HG03571 (cell line): ENCODE measurements around the gene MYO7B.

Experiments used
- ATAC-seq: cut with Tn5 transposase; IDR thresholded peaks from one replicate; pipeline ENCODE4 v1.9.1; 2021; ENCODE audit not compliant: unreplicated experiment

MYO7B gene

DNA sequence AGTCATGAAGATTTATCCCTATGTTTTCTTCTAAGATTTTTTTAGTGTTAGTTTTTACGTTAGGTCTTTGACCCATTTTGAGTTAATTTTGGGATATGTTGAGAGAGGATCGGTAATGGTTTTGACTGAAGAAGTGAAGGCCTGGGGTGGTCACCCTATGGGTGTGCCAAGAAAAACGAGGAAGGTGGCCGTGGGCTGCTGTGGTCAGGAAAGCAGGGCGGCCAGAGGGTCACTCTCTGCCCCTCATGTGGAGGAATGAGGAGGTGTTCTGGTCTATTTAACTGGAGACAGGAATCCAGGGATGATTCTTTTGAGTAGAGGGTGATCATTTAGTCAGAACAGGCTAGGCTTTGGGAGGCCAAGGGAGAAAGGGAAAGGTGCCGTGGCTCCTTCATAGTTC is 50.7 kb downstream of the MYO7B start:
- no peak for ATAC-seq

DNA sequence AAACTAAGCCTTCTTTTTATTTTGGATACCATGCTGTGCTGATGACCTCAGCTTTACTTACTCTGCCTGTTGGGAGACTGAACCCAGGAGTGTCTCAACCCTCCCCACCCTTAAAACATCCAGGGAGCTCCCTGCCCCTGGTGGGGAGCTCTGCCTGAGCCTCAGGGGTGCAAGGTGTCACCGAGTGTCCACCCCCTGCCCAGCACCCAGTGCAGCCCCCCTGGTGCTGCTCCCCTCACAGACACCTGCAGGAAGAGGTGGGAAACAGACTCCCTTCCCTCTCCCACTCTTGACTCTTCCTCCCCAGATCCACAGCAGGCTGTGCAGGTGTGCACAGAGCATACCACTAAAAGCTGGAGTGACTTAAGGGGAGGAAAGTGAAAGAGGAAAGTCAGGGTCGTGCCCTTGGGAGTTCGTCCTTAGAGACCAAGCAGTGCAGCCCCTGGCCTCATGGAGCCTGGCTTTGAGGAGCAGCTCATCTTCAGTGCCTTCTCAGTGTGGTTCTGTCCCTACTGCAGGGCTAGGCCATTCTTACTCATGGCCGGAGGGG is 51.3 kb downstream of the MYO7B start:
- ATAC-seq = no peak

- ATAC-seq = no peak
Measured at GRCh38 chr2:127588241-127588640, 52.8 kb downstream of the MYO7B start.

- no peak for ATAC-seq
Measured at GRCh38 chr2:127589358-127589757, 53.9 kb downstream of the MYO7B start.

- no peak for ATAC-seq
Measured at GRCh38 chr2:127589841-127590240, 54.4 kb downstream of the MYO7B start.

DNA sequence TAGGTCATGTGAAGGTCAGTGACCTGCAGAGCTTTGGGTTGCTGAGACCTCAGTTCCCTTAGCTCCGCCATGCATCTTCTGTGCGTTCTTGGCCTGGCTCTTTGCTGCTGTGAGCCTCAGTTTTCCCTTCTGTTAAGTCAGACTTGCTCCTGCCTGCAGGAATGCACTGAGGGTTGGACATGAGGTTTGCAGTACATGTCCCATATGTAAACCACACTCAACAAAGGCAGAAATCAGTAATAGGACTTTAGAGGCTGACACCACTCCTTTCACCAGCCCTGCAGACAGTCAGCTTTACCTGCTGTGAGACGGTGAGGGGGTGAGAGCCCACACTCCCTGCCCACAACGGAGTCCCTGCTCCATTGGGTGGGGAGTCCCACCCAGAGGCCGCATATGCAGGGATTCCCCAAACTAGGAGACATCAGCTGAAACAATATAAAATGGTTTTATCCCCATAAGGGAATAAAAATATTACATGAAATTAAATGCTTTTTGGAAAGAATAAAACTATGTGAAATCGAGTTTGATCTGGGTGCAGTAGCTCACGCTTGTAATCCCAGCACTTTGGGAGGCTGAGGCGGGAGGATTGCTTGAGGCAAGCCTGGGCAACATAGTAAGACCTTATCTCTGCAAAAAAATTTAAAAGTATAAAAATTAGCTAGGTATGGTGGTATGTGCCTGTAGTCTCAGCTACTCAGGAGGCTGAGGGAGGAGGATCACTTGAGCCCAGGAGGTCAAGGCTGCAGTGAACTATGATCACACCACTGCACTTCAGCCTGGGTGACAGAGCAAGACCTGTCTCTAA is 55.1 kb downstream of the MYO7B start:
- no peak for ATAC-seq

DNA sequence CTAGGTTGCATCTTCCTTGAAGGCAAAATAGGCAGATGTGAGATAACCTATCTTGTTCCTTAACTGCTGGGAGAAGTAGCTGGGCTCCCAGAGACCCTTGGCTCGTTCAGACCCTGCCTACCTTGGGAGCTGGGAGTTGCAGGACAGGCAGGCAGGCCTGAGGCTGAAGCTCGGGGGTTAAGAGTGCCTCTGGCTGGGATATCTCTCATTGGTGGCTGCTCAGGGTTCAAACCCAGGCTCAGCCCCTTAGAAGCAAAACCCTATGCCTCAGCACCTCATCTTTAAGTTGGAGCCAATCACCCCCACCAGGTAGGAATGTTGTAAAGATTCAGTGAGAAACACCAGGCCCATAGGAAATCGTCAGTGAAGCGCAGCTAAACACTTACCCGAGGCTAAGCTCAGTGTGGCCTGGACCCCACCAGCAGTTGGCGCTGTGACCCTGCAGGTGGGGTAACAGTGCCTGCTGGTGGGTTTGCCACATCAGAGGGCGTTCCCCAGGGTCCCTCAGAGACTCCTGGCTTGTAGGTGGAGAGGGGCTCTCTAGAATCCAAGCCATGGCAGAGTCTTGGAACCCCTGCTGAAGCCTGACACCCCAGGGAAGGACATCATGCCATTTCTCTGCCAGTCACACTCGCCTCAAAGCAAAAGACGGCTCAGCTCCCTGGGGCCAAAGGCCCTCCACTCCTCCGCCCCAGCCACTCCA is 55.9 kb downstream of the MYO7B start:
- ATAC-seq = peak; percentile 64

DNA sequence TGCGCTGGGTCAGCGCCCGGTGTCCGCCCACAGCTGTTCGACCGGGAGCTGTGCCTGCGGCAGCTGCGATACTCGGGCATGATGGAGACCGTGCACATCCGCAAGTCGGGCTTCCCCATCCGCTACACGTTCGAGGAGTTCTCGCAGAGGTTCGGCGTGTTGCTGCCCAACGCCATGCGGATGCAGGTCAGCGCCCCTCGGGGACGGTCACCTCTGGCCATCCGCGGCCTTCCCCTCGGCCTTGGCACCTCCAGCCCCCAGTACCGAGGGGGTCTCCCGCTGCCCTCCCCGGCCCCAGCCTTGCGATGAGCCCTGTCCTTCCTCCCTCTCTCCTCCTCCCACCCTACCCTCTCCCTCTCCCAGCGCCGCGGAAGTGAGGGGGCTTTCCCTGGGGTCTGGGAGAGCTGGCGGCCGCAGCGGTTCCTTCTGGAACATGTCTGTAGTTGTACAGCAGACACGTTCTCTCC is 57.3 kb downstream of the MYO7B start:
- no peak for ATAC-seq

DNA sequence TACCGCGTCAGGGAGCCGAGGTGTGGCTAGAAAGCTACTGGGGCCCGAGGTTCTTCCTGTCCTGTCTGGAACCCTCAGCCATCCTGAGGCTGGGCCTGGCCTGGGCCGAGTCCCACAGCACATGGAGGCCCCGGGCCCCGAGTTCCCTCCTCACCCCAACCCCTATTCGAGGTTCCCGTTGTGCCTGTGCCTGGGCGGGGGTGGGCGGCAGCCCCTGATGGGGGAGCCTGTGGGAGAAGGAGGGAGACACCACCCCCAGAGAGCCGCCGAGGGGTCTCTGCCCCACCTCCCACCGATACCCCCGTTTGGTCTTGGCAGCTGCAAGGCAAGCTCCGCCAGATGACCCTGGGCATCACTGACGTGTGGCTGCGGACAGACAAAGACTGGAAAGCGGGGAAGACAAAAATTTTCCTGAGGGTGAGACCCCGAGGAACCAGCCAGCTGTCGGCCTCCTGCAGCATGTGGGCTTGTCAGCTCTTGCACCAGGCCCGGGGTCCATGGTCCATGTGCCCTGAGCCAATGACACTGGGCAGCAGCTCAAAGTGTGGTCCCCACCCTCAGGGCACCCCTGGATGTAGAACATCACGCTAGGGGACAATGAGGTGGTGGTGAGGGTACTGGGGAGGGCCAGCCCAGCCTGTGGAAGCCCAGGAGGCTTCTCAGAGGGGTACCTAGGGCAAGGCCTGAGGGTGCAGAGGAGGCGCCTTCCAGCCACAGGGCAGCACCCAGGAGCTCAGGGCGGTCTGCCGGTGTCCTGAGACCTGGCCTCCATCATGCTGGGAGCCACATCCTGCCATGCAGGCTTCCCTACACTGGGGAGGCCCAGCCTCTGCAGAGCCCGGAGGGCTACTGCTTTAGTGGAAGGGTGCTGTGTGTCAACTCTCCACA is 58.0 kb downstream of the MYO7B start:
- no peak for ATAC-seq

- no peak for ATAC-seq
Measured at GRCh38 chr2:127594116-127594591, 58.7 kb downstream of the MYO7B start.

DNA sequence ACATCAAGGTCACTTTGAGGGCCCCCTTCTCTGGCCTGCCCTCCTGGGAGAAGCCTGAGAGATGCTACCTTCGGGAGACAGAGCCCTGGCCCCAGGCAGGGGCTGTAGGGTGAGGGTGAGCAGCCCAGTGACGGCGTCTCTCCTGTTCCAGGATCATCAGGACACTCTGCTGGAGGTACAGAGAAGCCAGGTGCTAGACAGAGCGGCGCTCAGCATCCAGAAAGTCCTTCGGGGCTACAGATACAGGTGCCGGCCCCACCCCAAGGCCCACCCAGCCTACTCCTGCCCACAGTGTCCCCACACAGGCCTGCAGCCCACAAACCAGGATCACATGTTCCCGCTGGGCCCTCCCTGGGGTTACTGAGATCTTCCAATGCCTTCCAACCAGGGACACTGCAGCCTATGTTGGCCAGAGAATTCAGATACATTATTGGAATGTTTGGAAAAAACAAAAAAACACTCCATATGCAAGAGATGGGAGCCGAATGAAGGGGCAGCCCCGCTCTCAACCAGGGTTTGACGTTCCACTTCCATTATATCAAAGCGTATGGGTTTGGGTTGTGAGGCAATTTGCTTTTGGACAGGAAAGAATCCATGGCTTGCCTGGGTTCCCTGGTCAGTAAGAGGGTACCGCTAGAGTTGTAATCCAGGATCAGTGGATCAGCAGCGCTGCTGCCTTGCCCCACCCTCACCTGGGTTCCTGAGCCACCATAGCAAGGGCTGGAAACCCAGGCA is 61.0 kb downstream of the MYO7B start:
- no peak for ATAC-seq

GRCh38 chr2:127597046-127597983 is 61.8 kb downstream of the MYO7B start:
- no peak for ATAC-seq

DNA sequence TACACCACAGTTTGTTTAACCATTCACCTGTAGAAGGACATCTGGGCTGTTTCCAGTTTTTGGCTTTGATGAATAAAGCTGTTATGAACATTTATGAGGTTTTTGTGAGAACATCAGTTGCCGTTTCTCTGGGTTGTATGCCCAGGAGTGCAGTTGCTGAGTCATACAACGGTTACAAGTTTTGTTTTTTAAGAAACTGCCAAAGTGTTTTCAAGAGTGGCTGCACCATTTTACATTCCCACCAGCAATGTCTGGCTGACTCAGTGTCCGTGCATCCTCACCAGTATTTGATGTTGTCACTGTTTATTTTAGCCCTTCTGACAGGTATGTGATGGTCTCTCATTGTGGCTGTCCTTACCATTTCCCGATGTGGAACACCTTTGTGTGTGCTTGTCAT is 62.5 kb downstream of the MYO7B start:
- no peak for ATAC-seq

DNA sequence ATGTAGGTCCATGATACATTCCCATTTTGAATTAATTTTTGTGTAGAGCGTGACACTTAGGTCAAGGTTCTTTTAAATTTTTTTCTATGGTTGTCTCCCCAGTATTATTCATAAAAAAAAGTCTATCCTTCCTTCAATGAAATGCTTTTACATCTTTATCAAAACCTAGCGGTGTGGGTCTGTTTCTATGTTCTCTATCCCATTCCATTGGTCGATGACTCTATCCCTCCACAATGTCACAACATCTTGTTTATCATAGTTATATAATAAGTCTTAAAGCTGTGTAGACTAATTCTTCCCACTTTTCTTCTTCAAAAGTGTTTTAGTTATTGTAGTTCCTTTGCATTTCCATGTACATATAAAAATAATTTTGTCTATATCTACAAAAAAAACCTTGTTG is 63.2 kb downstream of the MYO7B start:
- no peak for ATAC-seq

- ATAC-seq = no peak
Measured at GRCh38 chr2:127599211-127599610, 63.7 kb downstream of the MYO7B start.

GRCh38 chr2:127604986-127605385 is 69.5 kb downstream of the MYO7B start:
- no peak for ATAC-seq

GRCh38 chr2:127605691-127606263 is 70.3 kb downstream of the MYO7B start:
- ATAC-seq = no peak

DNA sequence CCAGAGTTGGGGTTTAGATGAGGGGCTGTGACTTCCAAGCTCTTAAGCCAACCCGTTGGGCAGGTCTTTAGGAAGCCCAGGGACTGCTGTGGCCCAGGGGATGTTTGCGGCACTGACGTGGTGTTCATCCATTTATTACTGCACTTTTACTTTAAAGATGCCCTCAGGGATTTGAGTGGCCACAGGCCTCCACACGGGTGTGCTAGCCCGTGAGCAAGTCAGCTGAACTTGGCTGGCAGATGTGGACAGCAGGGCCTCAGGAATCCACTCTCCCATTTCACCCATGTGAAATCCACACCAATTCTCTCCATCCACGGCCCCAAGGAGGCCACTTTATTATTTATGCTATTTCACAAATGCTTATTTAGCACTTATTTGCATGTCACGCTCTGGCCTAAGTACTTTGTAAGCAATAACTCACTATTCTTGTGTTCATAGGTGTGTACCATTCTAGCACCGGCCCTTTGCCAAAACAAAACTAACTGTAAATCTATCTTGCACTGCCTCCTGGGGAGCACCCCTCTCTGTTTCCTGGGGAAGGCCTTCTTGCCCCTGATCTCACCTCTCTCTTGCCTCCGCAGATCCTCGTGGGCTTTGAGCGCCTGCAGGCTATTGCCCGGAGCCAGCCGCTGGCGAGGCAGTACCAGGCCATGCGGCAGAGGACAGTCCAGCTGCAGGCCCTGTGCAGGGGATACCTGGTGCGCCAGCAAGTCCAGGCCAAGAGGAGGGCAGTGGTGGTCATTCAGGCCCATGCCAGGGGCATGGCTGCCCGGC is 71.3 kb downstream of the MYO7B start:
- no peak for ATAC-seq
